ENCODE data around the gene SLC35F1.

The SLC35F1 gene

GRCh38 chr6:118228886-118229285 is 321.8 kb downstream of the SLC35F1 start:
- H3K4me3 ChIP-seq (ENCODE audit: control insufficient read depth, low read depth, low read length): no peak overlapping the region
- no peak for TF ChIP-seq CTCF (IDR thresholded peaks at IDR 0.05; ENCODE audit: control insufficient read depth, insufficient read depth, low read depth, low read length, missing control alignments)
- no peak for DNase-seq (ENCODE audit: low read depth)

- no peak overlapping the region for H3K4me3 ChIP-seq (ENCODE audit: control insufficient read depth, low read depth, low read length)
- no peak for DNase-seq (ENCODE audit: low read depth)
- no peak for TF ChIP-seq CTCF (IDR thresholded peaks at IDR 0.05; ENCODE audit: control insufficient read depth, insufficient read depth, low read depth, low read length, missing control alignments)
Observed at GRCh38 chr6:118240878-118241528, 333.9 kb downstream of the SLC35F1 start.

- DNase-seq (ENCODE audit: low read depth): no peak
- no peak overlapping the region for H3K4me3 ChIP-seq (ENCODE audit: control insufficient read depth, low read depth, low read length)
- TF ChIP-seq CTCF (IDR thresholded peaks at IDR 0.05; ENCODE audit: control insufficient read depth, insufficient read depth, low read depth, low read length, missing control alignments): no peak
Observed at GRCh38 chr6:118246406-118246805, 339.3 kb downstream of the SLC35F1 start.

GRCh38 chr6:118248171-118248570 is 341.1 kb downstream of the SLC35F1 start:
- no peak for DNase-seq (ENCODE audit: low read depth)
- H3K4me3 ChIP-seq (ENCODE audit: control insufficient read depth, low read depth, low read length): no peak overlapping the region
- TF ChIP-seq CTCF (IDR thresholded peaks at IDR 0.05; ENCODE audit: control insufficient read depth, insufficient read depth, low read depth, low read length, missing control alignments): no peak

GRCh38 chr6:118249680-118250079 is 342.6 kb downstream of the SLC35F1 start:
- H3K4me3 ChIP-seq (ENCODE audit: control insufficient read depth, low read depth, low read length): no peak overlapping the region
- TF ChIP-seq CTCF (IDR thresholded peaks at IDR 0.05; ENCODE audit: control insufficient read depth, insufficient read depth, low read depth, low read length, missing control alignments): no peak
- DNase-seq (ENCODE audit: low read depth): no peak

GRCh38 chr6:118252474-118252873 is 345.4 kb downstream of the SLC35F1 start:
- H3K4me3 ChIP-seq (ENCODE audit: control insufficient read depth, low read depth, low read length): no peak overlapping the region
- no peak for TF ChIP-seq CTCF (IDR thresholded peaks at IDR 0.05; ENCODE audit: control insufficient read depth, insufficient read depth, low read depth, low read length, missing control alignments)
- no peak for DNase-seq (ENCODE audit: low read depth)
